ENCODE results near the gene HIC1. TPM values are rescaled to one million over a fixed set of nuclear protein-coding genes. Genes with fewer than 3 reads are reported as not detected.

HIC1 gene
- total and polyA plus RNA-seq, 2 of the 4 experiments (the other 2 are of a cell fraction) = 10.4 to 23.0 TPM

- Histone ChIP-seq H2BK120ac (ENCODE audit: low read depth, low read length) (no peak overlapping the region), H3K4me1 (ENCODE audit: control insufficient read depth, insufficient read depth, low read length) (peaks cover 1% of the 10 kb centered on the region; the same call in 1 of the 2 replicates), H2BK5ac (ENCODE audit: low read depth, low read length, poor library complexity, severe bottlenecking) (no peak overlapping the region), H4K8ac (ENCODE audit: low read depth in 2 of 2, low read length in 2 of 2) (no peak overlapping the region), H3K9me3 (ENCODE audit: control insufficient read depth, insufficient read depth, low read length) (no peaks in the 10 kb centered on the region), H3K27me3 (ENCODE audit: control insufficient read depth, insufficient read depth, low read length) (peaks cover 85% of the 10 kb centered on the region), H3K18ac (ENCODE audit: low read depth, low read length) (no peak overlapping the region), H2AFZ (replicated peaks; ENCODE audit: low read length, poor library complexity) (no peak overlapping the region), H2BK15ac (ENCODE audit: low read depth, low read length) (no peak overlapping the region), H2AK9ac (replicated peaks; ENCODE audit: low read depth, low read length, poor library complexity) (no peak overlapping the region), H2AK5ac (ENCODE audit: low read depth, low read length) (no peak overlapping the region), H3K56ac (ENCODE audit: extremely low read depth, insufficient read depth, low read length) (no peak overlapping the region), H3K9ac (ENCODE audit: low read depth, low read length) (no peak overlapping the region), H3K4me2 (ENCODE audit: low read depth, low read length) (no peak overlapping the region), H3K4ac (ENCODE audit: low read depth, low read length) (no peak overlapping the region), H4K91ac (ENCODE audit: insufficient read depth, low read depth, low read length) (no peak overlapping the region), H3K27ac (ENCODE audit: insufficient read depth, low read length) (no peak overlapping the region), H3K14ac (replicated peaks; ENCODE audit: low read depth, low read length) (no peak overlapping the region), H3K36me3 (ENCODE audit: control insufficient read depth, insufficient read depth, low read length) (no peaks in the 10 kb centered on the region), H4K20me1 (ENCODE audit: insufficient read depth, low read length) (no peaks in the 10 kb centered on the region; the same call in 1 of the 2 replicates), H3K9me1 (ENCODE audit: insufficient read depth, low read length) (no peaks in the 10 kb centered on the region), H2BK20ac (ENCODE audit: low read depth, low read length) (no peak overlapping the region), H3K4me3 (ENCODE audit: insufficient read depth, low read depth, low read length) (no peak overlapping the region), H4K5ac (ENCODE audit: low read depth, low read length) (no peak overlapping the region), H3K79me1 (ENCODE audit: low read depth in 1 of 2, low read length in 2 of 2) (no peaks in the 10 kb centered on the region), H3K23ac (ENCODE audit: low read depth, low read length) (no peak overlapping the region)
- CTCF ChIA-PET = interaction anchor here (1.0 kb wide), 1 partner anchor 9 kb away, joined by 5 read pairs; no protein-coding TSS in a partner anchor
- TF ChIP-seq RCOR1 (IDR thresholded peaks at IDR 0.05; ENCODE audit: insufficient replicate concordance, low read length) (no peak), POLR2A (IDR thresholded peaks at IDR 0.05; ENCODE audit: low read depth, low read length) (no peak), SMC3 (IDR thresholded peaks at IDR 0.05; ENCODE audit: low read depth, low read length) (no peak), CTCF (conservative IDR thresholded peaks at IDR 0.05; ENCODE audit: low read depth, low read length) (no peak), RAD21 (IDR thresholded peaks at IDR 0.05; ENCODE audit: low read length) (no peak), MAFK (IDR thresholded peaks at IDR 0.05; ENCODE audit: low read depth, low read length) (no peak), ELK1 (IDR thresholded peaks at IDR 0.05; ENCODE audit: borderline replicate concordance, low read depth, low read length) (no peak), BHLHE40 (IDR thresholded peaks at IDR 0.05; ENCODE audit: low read depth, low read length) (no peak), RFX5 (IDR thresholded peaks at IDR 0.05; ENCODE audit: low read depth, low read length) (no peak), FOS (IDR thresholded peaks at IDR 0.05; ENCODE audit: low read depth, low read length) (no peak), NFE2L2 (IDR thresholded peaks at IDR 0.05; ENCODE audit: low read depth, low read length) (no peak), MXI1 (IDR thresholded peaks at IDR 0.05; ENCODE audit: borderline replicate concordance, low read depth, low read length) (no peak), CHD1 (IDR thresholded peaks at IDR 0.05; ENCODE audit: low read depth, low read length) (no peak), CEBPB (IDR thresholded peaks at IDR 0.05; ENCODE audit: low read depth, low read length) (no peak), USF2 (IDR thresholded peaks at IDR 0.05; ENCODE audit: low read depth, low read length) (no peak), MAZ (IDR thresholded peaks at IDR 0.05; ENCODE audit: borderline replicate concordance, low read depth, low read length) (no peak)
- no peak for DNase-seq
- no TSS peak for BruUV-seq (replicated peaks)
- dilution Hi-C loops (cut with HindIII; ENCODE audit: low sequenced_read_pairs, unreplicated experiment) = no loop called here
- ATAC-seq (ENCODE audit: low read depth) = no peak
- WGBS, 2 experiments (ENCODE audit: extremely low coverage in 2 of 2, insufficient read length in 1 of 2) = no CpG with 5 or more reads among the region's 8 CpGs
- POLR2A ChIA-PET (ENCODE audit: unreplicated experiment) = no interaction called here
- intact Hi-C loops (cut with micrococcal nuclease) = no loop called here
- in situ Hi-C loops (cut with MboI; ENCODE audit: low sequenced_read_pairs) = no loop called here
Observed at GRCh38 chr17:2019723-2020122, 35.2 kb upstream of the HIC1 start.
